Measurements from ENCODE around the gene GAPVD1.

DNA sequence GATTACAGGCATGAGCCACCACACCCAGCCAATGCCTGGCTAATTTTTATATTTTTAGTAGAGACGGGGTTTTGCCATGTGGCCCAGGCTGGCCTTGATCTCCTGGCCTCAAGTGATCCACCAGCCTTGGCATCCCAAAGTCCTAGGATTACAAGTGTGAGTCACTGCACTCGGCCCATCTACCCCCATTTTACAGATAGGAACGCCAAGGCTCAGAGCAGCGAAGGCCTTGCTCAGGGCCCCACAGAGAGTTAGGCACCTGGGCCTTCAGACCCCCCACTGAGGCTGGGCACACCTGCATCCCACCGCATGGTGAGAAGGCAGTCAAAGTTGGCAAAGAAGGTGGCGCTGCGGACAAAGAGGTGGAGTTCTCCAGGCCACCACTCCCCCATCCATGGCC, 143.1 kb downstream of the GAPVD1 start:
- TF ChIP-seq, protein P1, sequence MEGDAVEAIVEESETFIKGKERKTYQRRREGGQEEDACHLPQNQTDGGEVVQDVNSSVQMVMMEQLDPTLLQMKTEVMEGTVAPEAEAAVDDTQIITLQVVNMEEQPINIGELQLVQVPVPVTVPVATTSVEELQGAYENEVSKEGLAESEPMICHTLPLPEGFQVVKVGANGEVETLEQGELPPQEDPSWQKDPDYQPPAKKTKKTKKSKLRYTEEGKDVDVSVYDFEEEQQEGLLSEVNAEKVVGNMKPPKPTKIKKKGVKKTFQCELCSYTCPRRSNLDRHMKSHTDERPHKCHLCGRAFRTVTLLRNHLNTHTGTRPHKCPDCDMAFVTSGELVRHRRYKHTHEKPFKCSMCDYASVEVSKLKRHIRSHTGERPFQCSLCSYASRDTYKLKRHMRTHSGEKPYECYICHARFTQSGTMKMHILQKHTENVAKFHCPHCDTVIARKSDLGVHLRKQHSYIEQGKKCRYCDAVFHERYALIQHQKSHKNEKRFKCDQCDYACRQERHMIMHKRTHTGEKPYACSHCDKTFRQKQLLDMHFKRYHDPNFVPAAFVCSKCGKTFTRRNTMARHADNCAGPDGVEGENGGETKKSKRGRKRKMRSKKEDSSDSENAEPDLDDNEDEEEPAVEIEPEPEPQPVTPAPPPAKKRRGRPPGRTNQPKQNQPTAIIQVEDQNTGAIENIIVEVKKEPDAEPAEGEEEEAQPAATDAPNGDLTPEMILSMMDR (conservative IDR thresholded peaks at IDR 0.05) = no peak
- no peak for TF ChIP-seq EZH2 (IDR thresholded peaks at IDR 0.05; ENCODE audit: low read depth)
